Small intestine (tissue), 16 donors: Measurements from ENCODE around the gene FABP6. TPM values are rescaled to one million over a fixed set of nuclear protein-coding genes. Genes with fewer than 3 reads are reported as not detected.

Source experiments
- DNase-seq, 2 donors: peaks; one replicate each; pipeline versions ENCODE4 v3.0.0 to v3.0.0-alpha.2; 2013
- FAIRE-seq: peaks from 2 replicates; lab custom pipeline; 2012; peaks lifted over from hg19 to GRCh38; lab: Jason Lieb, UNC
- H3K27ac ChIP-seq, 3 donors: one replicate each; pipeline ENCODE4 v1.5.1; 2013; ENCODE audit warnings: low read length in 2 of 3, mild to moderate bottlenecking in 2 of 3, control low read depth in 1 of 3, inconsistent platforms in 1 of 3, low read depth in 1 of 3, moderate library complexity in 1 of 3
- H3K27me3 ChIP-seq, 3 donors: one replicate each; pipeline ENCODE4 v1.6.1; 2013; ENCODE audit warnings: low read length in 3 of 3, inconsistent platforms in 1 of 3; ENCODE audit not compliant: control insufficient read depth in 3 of 3, insufficient read depth in 3 of 3
- H3K36me3 ChIP-seq, 3 donors: one replicate each; pipeline ENCODE4 v1.6.1; 2013; ENCODE audit warnings: low read length in 3 of 3, inconsistent platforms in 1 of 3, low read depth in 1 of 3, mild to moderate bottlenecking in 1 of 3, moderate library complexity in 1 of 3; ENCODE audit not compliant: control insufficient read depth in 3 of 3, insufficient read depth in 2 of 3
- H3K4me1 ChIP-seq, 3 donors: one replicate each; pipeline ENCODE4 v1.6.1; 2013; ENCODE audit warnings: low read length in 2 of 3, inconsistent platforms in 1 of 3, low read depth in 1 of 3, mild to moderate bottlenecking in 1 of 3, moderate library complexity in 1 of 3; ENCODE audit not compliant: control insufficient read depth in 3 of 3, insufficient read depth in 2 of 3
- H3K4me3 ChIP-seq, 3 donors: one replicate each; pipeline ENCODE4 v1.5.1; 2013; ENCODE audit warnings: low read length in 3 of 3, control low read depth in 1 of 3, inconsistent platforms in 1 of 3, low read depth in 1 of 3, mild to moderate bottlenecking in 1 of 3, moderate library complexity in 1 of 3
- H3K9me3 ChIP-seq, 2 donors: one replicate each; pipeline ENCODE4 v1.6.1; 2013; ENCODE audit warnings: low read depth in 1 of 2, low read length in 1 of 2; ENCODE audit not compliant: control insufficient read depth in 2 of 2, insufficient read depth in 1 of 2
- WGBS, 3 donors: extraction: QIAGEN DNeasy Blood & Tissue Kit; methylation state at CpG; one replicate each; pipeline ENCODE4 v1.1.7; 2013; 5-methylcytosine and 5-hydroxymethylcytosine counted together
- long read RNA-seq, 10 donors: transcript quantifications; one replicate each; lab custom pipeline, GENCODE V29; 2026
- polyA plus RNA-seq, 4 donors: library from polyadenylated mRNA; stranded (reverse) in 3 of 4; unstranded in 1 of 4; fragments of 200-250 nt in 3 of 4; fragments of 120-200 nt in 1 of 4; gene quantifications; one replicate each; pipeline versions ENCODE4 v1.2.1 to v1.2.3, GENCODE V29; 2013
- donor health status: healthy with polysubstance abuse.
- donor health status: control.
- donor health status: control.
- donor health status: Bipolar disorder and iron deficiency.
- donor health status: healthy.

The FABP6 gene
- 100 to 1,000 TPM in 1 of 4 donors, 1 to 10 TPM in 1, not detected in 2; 1.5 to 201 TPM for polyA plus RNA-seq
- long read RNA-seq, donor 1, transcript FABP6-202 (4 exons, 572 nt) = major isoform, 28 of 28 reads
- long read RNA-seq, donor 1, partial matches to known transcripts = 0 of 28 reads
- long read RNA-seq, donor 1, other reads (novel, unspliced or antisense) = 0 of 28 reads
- long read RNA-seq, donor 2, partial matches to known transcripts = 0 of 2 reads
- long read RNA-seq, donor 2, other reads (novel, unspliced or antisense) = 0 of 2 reads
- long read RNA-seq, donor 3, partial matches to known transcripts = 0 of 1 reads
- long read RNA-seq, donor 3, other reads (novel, unspliced or antisense) = 0 of 1 reads
- long read RNA-seq, donor 4 = 0 reads
- long read RNA-seq, donor 5, transcript FABP6-203 (3 exons, 440 nt) = minor isoform, 11 of 45 reads
- long read RNA-seq, donor 5, transcript FABP6-202 (4 exons, 572 nt) = major isoform, 27 of 45 reads
- long read RNA-seq, donor 5, partial matches to known transcripts = 7 of 45 reads
- long read RNA-seq, donor 5, other reads (novel, unspliced or antisense) = 0 of 45 reads
- long read RNA-seq, donor 6, partial matches to known transcripts = 0 of 4 reads
- long read RNA-seq, donor 6, other reads (novel, unspliced or antisense) = 0 of 4 reads
- long read RNA-seq, donor 7 = 0 reads
- long read RNA-seq, donor 8 = 0 reads
- long read RNA-seq, donor 9 = 0 reads
- long read RNA-seq, donor 10, partial matches to known transcripts = 0 of 4 reads
- long read RNA-seq, donor 10, other reads (novel, unspliced or antisense) = 0 of 4 reads

GRCh38 chr5:160229190-160229742, at the start of gene FABP6:
Gene FABP6 (plus strand): TSS chr5:160229506. CDS start chr5:160229558, 52 bp downstream.
- 65 to 70% (median 66%) methylated on average over 7 of the region's 7 CpGs for WGBS, 3 donors
- H3K27me3 ChIP-seq = no peaks in the 10 kb centered on the region
- no peak for DNase-seq
- no peaks in the 10 kb centered on the region for H3K36me3 ChIP-seq
- no peak within 1 kb of the TSS for H3K27ac ChIP-seq
- H3K4me3 ChIP-seq = no peak within 1 kb of the TSS
- H3K4me1 ChIP-seq = peaks cover 0 to 7% (median 0%) of the 10 kb centered on the region in 3 donors
- H3K9me3 ChIP-seq = peaks cover 0 to 8% of the 10 kb centered on the region in 2 donors
- no peak for FAIRE-seq

DNA sequence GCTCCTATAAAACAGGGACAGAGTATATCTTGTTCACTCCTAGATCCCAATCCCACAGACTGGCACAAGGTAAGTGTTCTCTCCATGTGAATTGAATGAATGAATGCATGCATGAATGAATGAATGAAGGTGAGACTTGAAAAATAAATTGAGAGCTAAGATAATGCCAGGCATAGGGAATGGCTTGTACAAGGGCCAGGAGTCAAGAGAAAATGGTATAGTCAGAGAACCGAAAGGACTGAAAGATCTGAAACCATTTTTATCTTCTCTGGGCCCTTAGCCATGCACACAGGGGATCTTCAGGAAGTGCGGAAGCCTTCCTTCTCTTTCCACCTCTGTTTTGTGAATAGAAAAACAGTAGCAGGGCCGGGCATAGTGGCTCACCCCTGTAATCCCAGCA, 48.4 kb upstream of the FABP6 start:
- FAIRE-seq (no peak), DNase-seq (no peak)
- Histone ChIP-seq H3K4me1 (no peaks in the 10 kb centered on the region), H3K9me3 (peaks cover 0 to 3% of the 10 kb centered on the region in 2 donors), H3K27ac (no peak overlapping the region), H3K36me3 (no peaks in the 10 kb centered on the region), H3K4me3 (no peak overlapping the region), H3K27me3 (no peaks in the 10 kb centered on the region)
- 84 to 95% (median 91%) methylated on average over 3 of the region's 3 CpGs for WGBS, 3 donors

DNA sequence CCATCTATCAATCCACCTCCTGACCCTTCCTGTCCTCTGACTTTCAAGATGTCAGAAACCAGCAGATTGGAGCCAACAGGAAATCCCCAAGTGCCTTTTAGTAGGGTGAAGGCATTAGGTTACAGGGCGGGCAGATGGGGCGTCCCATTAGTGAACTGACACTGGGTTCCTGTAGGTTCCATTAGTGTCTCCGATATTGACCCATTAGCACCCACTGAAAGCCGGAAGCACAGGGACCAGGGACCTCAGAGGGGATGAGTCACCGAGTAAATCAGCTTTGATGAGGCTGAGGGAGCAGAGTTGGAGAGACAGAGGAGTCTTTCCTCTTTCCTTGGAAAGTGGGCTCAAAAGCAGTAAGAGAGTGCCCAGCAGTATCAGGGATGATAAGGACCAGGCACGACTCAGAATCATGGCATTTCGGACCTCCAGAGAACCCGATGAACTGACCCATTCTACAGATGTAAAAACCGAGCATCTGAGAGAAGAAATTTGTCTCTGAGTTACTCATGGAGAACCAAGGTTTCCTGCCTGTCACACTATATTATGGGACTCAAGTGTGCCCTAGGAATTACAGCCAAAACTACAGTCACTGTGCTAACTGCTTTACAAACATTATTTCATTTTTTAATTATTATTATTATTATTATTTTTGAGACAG, 47.2 kb upstream of the FABP6 start:
- FAIRE-seq (no peak), DNase-seq (peak in 1 of 2 donors; percentile 49)
- H3K9me3 ChIP-seq = peaks cover 0 to 13% of the 10 kb centered on the region in 2 donors
- no peaks in the 10 kb centered on the region for H3K4me1 ChIP-seq
- WGBS, 3 donors = 65 to 83% (median 72%) methylated on average over 9 of the region's 9 CpGs
- no peaks in the 10 kb centered on the region for H3K27me3 ChIP-seq
- no peak overlapping the region for H3K27ac ChIP-seq
- no peak overlapping the region for H3K4me3 ChIP-seq
- no peaks in the 10 kb centered on the region for H3K36me3 ChIP-seq

DNA sequence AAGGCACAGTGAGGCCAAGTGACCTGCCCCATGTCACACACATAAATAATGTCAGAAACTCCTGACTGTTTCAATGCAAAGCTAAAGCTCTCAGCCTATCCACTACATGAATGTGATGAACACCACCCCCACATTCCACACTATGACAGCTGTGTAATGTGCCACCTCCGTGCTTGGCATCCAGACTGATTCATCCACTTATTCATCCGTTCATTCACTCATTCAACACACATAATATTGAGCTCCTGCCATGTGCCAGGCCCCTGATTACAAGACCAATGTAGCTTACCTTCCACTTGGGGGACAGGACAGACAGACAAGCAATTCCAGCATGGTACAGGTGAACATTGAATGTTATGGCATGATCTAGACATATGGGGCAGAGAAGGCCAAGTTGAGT, 46.2 kb upstream of the FABP6 start:
- H3K4me3 ChIP-seq = no peak overlapping the region
- peaks cover 0 to 14% of the 10 kb centered on the region in 2 donors for H3K9me3 ChIP-seq
- no peaks in the 10 kb centered on the region for H3K36me3 ChIP-seq
- peaks cover 0 to 3% (median 0%) of the 10 kb centered on the region in 3 donors for H3K4me1 ChIP-seq
- WGBS, 3 donors = 76 to 84% (median 77%) methylated on average over 2 of the region's 2 CpGs
- H3K27ac ChIP-seq = no peak overlapping the region
- no peak for FAIRE-seq
- DNase-seq = no peak
- H3K27me3 ChIP-seq = no peaks in the 10 kb centered on the region

DNA sequence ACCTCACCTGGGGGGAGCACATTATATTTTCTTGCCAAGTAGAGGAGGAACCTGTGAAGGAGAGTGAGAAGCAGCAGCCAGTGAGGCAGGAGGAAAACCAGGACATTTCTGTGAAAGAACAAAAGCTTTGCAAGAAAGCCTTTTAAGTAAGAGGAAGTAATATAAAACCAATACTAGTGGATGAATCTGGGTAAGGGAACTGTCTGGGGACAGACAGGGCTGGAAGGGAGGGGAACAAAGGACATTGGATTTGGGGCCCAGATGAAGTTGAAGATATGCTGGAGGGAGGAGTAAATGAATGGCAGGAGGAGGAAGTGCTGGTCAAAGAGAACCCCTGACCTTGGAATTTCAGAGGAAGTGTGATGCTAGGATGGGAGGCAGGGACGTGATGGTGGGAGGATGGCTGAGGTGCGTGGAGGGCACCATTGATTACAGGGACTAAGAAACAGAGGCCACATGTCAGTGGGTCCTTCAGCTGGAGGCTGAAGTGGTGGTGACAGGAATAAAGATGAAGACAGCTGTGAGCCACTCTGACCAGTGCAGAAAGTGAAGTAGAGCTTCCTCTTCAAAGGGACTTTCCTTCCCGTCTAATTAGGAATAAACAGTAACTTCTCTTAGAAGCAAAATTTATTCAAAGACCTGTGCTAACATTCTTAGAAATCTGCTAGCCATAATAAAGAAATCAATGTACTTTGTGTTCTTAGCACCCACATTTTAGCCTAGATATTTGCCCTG, 43.5 kb upstream of the FABP6 start:
- Histone ChIP-seq H3K9me3 (peaks cover 0 to 14% of the 10 kb centered on the region in 2 donors), H3K4me3 (no peak overlapping the region), H3K36me3 (no peaks in the 10 kb centered on the region), H3K4me1 (peaks cover 0 to 9% (median 0%) of the 10 kb centered on the region in 3 donors), H3K27me3 (no peaks in the 10 kb centered on the region), H3K27ac (no peak overlapping the region)
- FAIRE-seq (no peak), DNase-seq (no peak)
- WGBS, 3 donors = 53 to 61% (median 54%) methylated on average over 3 of the region's 3 CpGs

DNA sequence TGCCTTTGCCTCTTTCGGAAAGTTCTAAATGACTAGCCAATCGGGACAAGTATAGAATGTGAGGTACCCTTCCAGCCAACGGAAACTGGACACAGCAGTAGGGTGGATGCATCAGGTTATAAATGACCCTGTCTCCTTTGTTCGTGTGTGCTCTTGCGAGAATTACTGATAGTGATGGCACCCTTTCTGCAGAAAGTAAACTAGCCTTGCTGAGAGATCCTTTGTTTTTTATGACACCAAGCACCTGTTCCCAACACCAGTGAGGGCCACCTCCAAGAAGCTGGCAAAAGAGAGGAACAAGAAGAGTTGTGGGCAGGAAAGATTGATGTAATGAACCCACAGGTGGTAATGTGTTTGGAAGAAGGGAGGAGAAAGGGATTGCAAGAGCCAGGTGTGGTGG, 42.8 kb upstream of the FABP6 start:
- DNase-seq (no peak), FAIRE-seq (no peak)
- Histone ChIP-seq H3K36me3 (no peaks in the 10 kb centered on the region), H3K9me3 (peaks cover 0 to 14% of the 10 kb centered on the region in 2 donors), H3K4me3 (no peak overlapping the region), H3K4me1 (peaks cover 0 to 9% (median 0%) of the 10 kb centered on the region in 3 donors), H3K27me3 (no peaks in the 10 kb centered on the region), H3K27ac (no peak overlapping the region)
- 76 to 86% (median 85%) methylated on average over 5 of the region's 5 CpGs for WGBS, 3 donors

DNA sequence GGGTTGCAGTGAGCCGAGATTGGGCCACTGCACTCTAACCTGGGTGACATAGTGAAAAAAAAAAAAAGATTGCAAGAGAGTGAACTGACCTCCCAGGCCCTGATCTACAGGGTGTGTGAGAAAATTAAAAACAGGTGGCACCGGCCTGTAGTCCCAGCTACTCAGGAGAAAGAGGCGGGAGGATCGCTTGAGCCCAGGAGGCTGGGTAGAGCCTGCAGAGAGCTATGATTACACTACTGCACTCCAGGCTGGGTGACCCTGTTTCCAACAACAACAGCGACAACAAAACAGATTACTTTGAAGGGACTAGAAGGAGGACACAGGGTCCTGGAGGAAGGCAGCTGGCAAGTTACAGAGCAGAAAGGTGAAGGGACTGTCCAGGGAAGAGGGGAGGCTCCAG, 42.2 kb upstream of the FABP6 start:
- no peak overlapping the region for H3K27ac ChIP-seq
- H3K4me1 ChIP-seq = peaks cover 0 to 9% (median 0%) of the 10 kb centered on the region in 3 donors
- DNase-seq (no peak), FAIRE-seq (no peak)
- H3K27me3 ChIP-seq = no peaks in the 10 kb centered on the region
- H3K36me3 ChIP-seq = no peaks in the 10 kb centered on the region
- WGBS, 3 donors = 95 to 98% (median 96%) methylated on average over 5 of the region's 5 CpGs
- no peak overlapping the region for H3K4me3 ChIP-seq
- H3K9me3 ChIP-seq = peaks cover 0 to 14% of the 10 kb centered on the region in 2 donors
